ENCODE data around the gene SUSD3.

Gene SUSD3

DNA sequence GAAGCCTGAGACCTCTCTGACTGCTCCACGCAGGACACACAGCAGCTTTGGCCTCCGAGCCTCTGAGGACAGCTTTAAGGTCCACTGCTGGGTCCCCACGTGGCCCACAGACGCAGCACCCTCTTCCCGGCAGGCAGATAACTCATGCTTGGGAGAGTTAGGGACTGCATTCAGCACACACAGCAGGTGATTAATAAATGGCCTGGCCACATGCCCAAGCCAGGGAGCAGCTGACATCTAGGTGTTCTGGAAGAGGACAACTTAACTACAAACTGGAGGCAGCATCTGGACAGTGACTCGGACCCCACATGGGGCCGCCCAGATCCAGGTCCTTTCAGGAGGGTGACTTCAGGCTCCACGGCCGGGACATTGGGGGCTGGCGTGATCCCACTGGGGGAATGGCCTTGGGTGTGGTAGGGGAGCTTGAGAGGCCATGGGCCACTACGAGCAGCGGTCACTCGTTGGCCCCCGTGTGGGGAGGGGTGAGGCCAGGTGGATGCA lies 64.3 kb downstream of the SUSD3 start:
- TF ChIP-seq EP300 (IDR thresholded peaks at IDR 0.05; ENCODE audit: borderline replicate concordance) (no peak), TAF1 (IDR thresholded peaks at IDR 0.05; ENCODE audit: low read depth) (no peak), RAD21 (IDR thresholded peaks at IDR 0.05; ENCODE audit: low read depth) (no peak), TEAD4 (IDR thresholded peaks at IDR 0.05) (no peak), TCF12 (IDR thresholded peaks at IDR 0.05; ENCODE audit: low read depth) (peak; percentile 48; the same call in 1 of the 2 replicates), CREB1 (IDR thresholded peaks at IDR 0.05; ENCODE audit: low read depth) (no peak), ZBTB7A (IDR thresholded peaks at IDR 0.05; ENCODE audit: low read depth) (no peak), NFIC (IDR thresholded peaks at IDR 0.05) (peak; percentile 88), FOXM1 (IDR thresholded peaks at IDR 0.05; ENCODE audit: borderline replicate concordance, low read depth) (no peak), CEBPB (IDR thresholded peaks at IDR 0.05) (no peak), EGR1 (IDR thresholded peaks at IDR 0.05) (no peak), YY1 (IDR thresholded peaks at IDR 0.05; ENCODE audit: low read depth) (no peak)
- TF ChIP-seq, protein P1, sequence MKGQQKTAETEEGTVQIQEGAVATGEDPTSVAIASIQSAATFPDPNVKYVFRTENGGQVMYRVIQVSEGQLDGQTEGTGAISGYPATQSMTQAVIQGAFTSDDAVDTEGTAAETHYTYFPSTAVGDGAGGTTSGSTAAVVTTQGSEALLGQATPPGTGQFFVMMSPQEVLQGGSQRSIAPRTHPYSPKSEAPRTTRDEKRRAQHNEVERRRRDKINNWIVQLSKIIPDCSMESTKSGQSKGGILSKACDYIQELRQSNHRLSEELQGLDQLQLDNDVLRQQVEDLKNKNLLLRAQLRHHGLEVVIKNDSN (IDR thresholded peaks at IDR 0.05), result peak; percentile 69
- TF ChIP-seq, protein P2, sequence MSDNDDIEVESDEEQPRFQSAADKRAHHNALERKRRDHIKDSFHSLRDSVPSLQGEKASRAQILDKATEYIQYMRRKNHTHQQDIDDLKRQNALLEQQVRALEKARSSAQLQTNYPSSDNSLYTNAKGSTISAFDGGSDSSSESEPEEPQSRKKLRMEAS (IDR thresholded peaks at IDR 0.05), result peak; percentile 51; the same call in 1 of the 2 replicates
- TF ChIP-seq, protein P3, sequence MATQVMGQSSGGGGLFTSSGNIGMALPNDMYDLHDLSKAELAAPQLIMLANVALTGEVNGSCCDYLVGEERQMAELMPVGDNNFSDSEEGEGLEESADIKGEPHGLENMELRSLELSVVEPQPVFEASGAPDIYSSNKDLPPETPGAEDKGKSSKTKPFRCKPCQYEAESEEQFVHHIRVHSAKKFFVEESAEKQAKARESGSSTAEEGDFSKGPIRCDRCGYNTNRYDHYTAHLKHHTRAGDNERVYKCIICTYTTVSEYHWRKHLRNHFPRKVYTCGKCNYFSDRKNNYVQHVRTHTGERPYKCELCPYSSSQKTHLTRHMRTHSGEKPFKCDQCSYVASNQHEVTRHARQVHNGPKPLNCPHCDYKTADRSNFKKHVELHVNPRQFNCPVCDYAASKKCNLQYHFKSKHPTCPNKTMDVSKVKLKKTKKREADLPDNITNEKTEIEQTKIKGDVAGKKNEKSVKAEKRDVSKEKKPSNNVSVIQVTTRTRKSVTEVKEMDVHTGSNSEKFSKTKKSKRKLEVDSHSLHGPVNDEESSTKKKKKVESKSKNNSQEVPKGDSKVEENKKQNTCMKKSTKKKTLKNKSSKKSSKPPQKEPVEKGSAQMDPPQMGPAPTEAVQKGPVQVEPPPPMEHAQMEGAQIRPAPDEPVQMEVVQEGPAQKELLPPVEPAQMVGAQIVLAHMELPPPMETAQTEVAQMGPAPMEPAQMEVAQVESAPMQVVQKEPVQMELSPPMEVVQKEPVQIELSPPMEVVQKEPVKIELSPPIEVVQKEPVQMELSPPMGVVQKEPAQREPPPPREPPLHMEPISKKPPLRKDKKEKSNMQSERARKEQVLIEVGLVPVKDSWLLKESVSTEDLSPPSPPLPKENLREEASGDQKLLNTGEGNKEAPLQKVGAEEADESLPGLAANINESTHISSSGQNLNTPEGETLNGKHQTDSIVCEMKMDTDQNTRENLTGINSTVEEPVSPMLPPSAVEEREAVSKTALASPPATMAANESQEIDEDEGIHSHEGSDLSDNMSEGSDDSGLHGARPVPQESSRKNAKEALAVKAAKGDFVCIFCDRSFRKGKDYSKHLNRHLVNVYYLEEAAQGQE (IDR thresholded peaks at IDR 0.05; ENCODE audit: low read depth), result no peak

DNA sequence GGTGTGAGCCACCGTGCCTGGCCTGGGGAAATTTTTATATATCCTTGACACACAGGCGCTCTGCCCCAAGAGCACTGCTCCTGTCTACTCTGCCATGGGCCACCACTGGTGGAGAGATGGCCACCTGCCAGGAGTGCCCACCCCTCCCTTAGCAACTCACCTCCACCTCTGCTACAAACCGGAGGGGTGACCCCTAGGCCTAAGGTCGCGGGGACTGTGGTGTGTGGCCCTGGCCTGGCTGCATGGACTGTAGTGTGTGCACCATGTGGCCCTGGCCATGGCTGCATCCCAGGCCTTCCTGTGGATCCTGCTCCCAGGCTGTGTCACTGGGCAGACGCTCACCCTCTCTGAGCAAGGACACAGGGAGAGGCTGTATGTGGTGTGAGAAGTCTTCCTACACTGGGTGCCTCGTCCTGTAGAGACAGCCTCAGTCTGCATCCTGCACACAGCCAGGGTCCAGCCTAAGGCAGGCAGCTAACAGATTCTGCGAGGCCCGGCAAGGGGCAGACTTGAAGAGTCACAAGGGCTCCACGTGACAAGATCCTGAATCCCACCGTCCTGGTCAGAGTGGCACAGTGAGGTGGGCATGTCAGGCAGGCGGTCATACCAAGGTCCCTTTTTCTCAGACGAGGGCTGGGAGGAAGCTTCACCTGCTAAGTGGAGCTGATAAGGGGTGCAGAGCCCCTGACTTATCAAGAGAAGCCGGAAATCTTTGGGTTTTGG lies 65.2 kb downstream of the SUSD3 start:
- TF ChIP-seq RAD21 (IDR thresholded peaks at IDR 0.05; ENCODE audit: low read depth), result no peak
- no peak for TF ChIP-seq EGR1 (IDR thresholded peaks at IDR 0.05)
- no peak for TF ChIP-seq TCF12 (IDR thresholded peaks at IDR 0.05; ENCODE audit: low read depth)
- TF ChIP-seq TAF1 (IDR thresholded peaks at IDR 0.05; ENCODE audit: low read depth), result no peak
- no peak for TF ChIP-seq TEAD4 (IDR thresholded peaks at IDR 0.05)
- TF ChIP-seq, protein P2 (IDR thresholded peaks at IDR 0.05), result no peak
- TF ChIP-seq, protein P1 (IDR thresholded peaks at IDR 0.05), result no peak
- TF ChIP-seq YY1 (IDR thresholded peaks at IDR 0.05; ENCODE audit: low read depth), result no peak
- TF ChIP-seq CEBPB (IDR thresholded peaks at IDR 0.05), result no peak
- no peak for TF ChIP-seq CREB1 (IDR thresholded peaks at IDR 0.05; ENCODE audit: low read depth)
- TF ChIP-seq FOXM1 (IDR thresholded peaks at IDR 0.05; ENCODE audit: borderline replicate concordance, low read depth), result no peak
- TF ChIP-seq ZBTB7A (IDR thresholded peaks at IDR 0.05; ENCODE audit: low read depth), result no peak
- TF ChIP-seq, protein P3 (IDR thresholded peaks at IDR 0.05; ENCODE audit: low read depth), result no peak
- no peak for TF ChIP-seq EP300 (IDR thresholded peaks at IDR 0.05; ENCODE audit: borderline replicate concordance)
- no peak for TF ChIP-seq NFIC (IDR thresholded peaks at IDR 0.05)

DNA sequence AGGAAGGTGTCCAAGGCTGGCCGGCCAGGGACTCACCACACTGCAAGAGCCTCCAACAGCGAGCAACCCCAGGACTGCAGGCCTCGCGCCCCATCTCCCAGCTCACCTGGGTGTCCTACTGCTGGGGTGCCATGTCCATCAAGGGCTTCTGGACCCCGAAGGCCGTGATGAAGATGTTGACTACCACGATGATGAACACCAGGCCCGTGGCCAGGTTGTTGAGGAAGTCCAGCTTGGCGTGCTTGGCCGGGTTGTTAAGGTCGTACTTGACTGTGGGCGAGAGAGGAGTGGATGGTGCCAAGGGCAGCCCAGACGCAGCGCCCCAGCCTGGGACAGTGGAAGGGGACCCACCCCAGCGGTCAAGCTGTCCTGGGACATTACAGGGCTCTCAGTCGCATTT lies 66.3 kb downstream of the SUSD3 start:
- TF ChIP-seq NFIC (IDR thresholded peaks at IDR 0.05), result no peak
- no peak for TF ChIP-seq TAF1 (IDR thresholded peaks at IDR 0.05; ENCODE audit: low read depth)
- TF ChIP-seq, protein P2 (IDR thresholded peaks at IDR 0.05), result no peak
- no peak for TF ChIP-seq CEBPB (IDR thresholded peaks at IDR 0.05)
- no peak for TF ChIP-seq YY1 (IDR thresholded peaks at IDR 0.05; ENCODE audit: low read depth)

DNA sequence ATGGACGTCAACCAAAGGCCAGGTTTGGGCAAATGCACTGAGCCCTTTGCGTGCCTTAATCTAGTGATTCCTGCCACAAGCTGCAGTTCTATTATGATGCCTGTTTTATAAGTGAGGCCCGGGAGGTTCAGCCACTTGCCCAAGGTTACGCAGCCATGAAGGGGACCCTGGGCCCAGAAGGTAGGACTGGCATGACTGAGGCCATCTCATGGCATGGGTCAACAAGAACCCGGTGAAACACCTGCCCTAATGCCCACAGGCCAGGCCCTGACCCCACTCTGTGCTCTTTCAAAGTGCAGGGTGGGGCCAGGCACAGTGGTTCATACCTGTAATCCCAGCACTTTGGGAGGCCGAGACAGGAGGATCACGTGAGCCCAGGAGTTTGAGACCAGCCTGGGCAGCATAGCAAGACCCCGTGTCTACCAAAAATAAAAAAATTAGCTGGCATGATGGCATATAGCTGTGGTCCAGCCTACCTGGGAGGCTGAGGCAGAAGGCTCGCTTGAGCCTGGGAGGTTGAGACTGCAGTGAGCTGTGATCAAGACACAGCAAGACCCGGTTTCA lies 66.9 kb downstream of the SUSD3 start:
- TF ChIP-seq ZBTB7A (IDR thresholded peaks at IDR 0.05; ENCODE audit: low read depth) (no peak), EP300 (IDR thresholded peaks at IDR 0.05; ENCODE audit: borderline replicate concordance) (no peak), YY1 (IDR thresholded peaks at IDR 0.05; ENCODE audit: low read depth) (no peak), EGR1 (IDR thresholded peaks at IDR 0.05) (no peak), FOXM1 (IDR thresholded peaks at IDR 0.05; ENCODE audit: borderline replicate concordance, low read depth) (no peak)

DNA sequence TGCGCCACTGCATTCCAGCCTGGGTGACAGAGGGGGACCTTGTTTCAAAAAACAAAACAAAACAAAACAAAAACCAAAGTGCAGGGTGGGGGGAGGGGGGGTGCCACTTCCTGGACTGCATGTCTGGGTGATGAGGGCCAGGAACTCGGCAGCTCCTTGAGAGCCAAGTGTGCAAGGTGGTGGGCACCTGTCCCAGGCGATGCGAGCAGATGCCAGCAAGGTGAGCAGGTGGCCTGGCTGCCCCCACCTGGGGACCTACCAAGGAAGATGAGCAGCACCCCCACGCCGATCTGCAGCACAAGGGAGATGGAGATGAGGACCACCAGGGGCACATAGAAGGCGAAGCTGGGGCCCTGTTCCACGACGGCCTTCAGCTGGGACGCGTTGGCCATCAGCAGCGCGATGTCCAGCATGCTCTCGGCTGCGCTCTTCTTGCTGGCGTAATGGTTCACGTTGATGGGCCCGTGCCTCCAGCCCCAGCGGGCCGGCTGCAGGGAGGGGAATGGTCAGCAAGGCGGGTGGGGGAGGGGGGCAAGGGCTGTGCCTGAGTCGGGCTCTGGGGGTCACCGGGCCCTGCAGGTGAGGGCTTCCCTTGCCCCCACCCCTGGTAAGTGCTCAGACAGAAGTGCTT lies 67.8 kb downstream of the SUSD3 start:
- TF ChIP-seq, protein P2 (IDR thresholded peaks at IDR 0.05), result no peak
- TF ChIP-seq, protein P1 (IDR thresholded peaks at IDR 0.05), result no peak
- TF ChIP-seq EGR1 (IDR thresholded peaks at IDR 0.05), result no peak
- TF ChIP-seq EP300 (IDR thresholded peaks at IDR 0.05; ENCODE audit: borderline replicate concordance), result no peak
- TF ChIP-seq TEAD4 (IDR thresholded peaks at IDR 0.05), result no peak
- TF ChIP-seq YY1 (IDR thresholded peaks at IDR 0.05; ENCODE audit: low read depth), result no peak
- TF ChIP-seq TCF12 (IDR thresholded peaks at IDR 0.05; ENCODE audit: low read depth), result no peak
- TF ChIP-seq CEBPB (IDR thresholded peaks at IDR 0.05), result no peak
- TF ChIP-seq, protein P3 (IDR thresholded peaks at IDR 0.05; ENCODE audit: low read depth), result no peak
- TF ChIP-seq RAD21 (IDR thresholded peaks at IDR 0.05; ENCODE audit: low read depth), result no peak
- TF ChIP-seq NFIC (IDR thresholded peaks at IDR 0.05), result no peak
- TF ChIP-seq FOXM1 (IDR thresholded peaks at IDR 0.05; ENCODE audit: borderline replicate concordance, low read depth), result no peak
